Karpas-422 (cell line): ENCODE measurements around the gene APOH. TPM values are rescaled to one million over a fixed set of nuclear protein-coding genes. Genes with fewer than 3 reads are reported as not detected.

ENCODE experiments used
- DNase-seq: peaks from one replicate; pipeline ENCODE4 v3.0.0-alpha.2; 2015
- H2AFZ ChIP-seq: fragments of 200-600 bp; sonication (generic); 2 replicates; pipeline ENCODE4 v1.6.1; 2014; ENCODE audit warnings: antibody characterized with exemption, low read length, mixed read lengths
- H3K27ac ChIP-seq: fragments of 200-600 bp; sonication (generic); 2 replicates; pipeline ENCODE4 v1.5.1; 2014; ENCODE audit warnings: mild to moderate bottlenecking, low read length, moderate library complexity
- H3K27me3 ChIP-seq: fragments of 200-600 bp; sonication (generic); 2 replicates; pipeline ENCODE4 v1.6.1; 2014; ENCODE audit warnings: low read length, mixed read lengths
- H3K36me3 ChIP-seq: fragments of 200-600 bp; sonication (generic); 2 replicates; pipeline ENCODE4 v1.6.1; 2014; ENCODE audit warnings: low read length, mixed read lengths; ENCODE audit not compliant: insufficient read depth
- H3K4me1 ChIP-seq: fragments of 200-600 bp; sonication (generic); 2 replicates; pipeline ENCODE4 v1.6.1; 2014; ENCODE audit warnings: mild to moderate bottlenecking, low read length, mixed read lengths
- H3K4me2 ChIP-seq: fragments of 200-600 bp; sonication (generic); 2 replicates; pipeline ENCODE4 v1.6.1; 2014; ENCODE audit warnings: low read length, low read depth, mild to moderate bottlenecking; ENCODE audit not compliant: poor library complexity, severe bottlenecking
- H3K4me3 ChIP-seq: fragments of 200-600 bp; sonication (generic); 2 replicates; pipeline ENCODE4 v1.5.1; 2014; ENCODE audit warnings: mild to moderate bottlenecking, antibody characterized with exemption, low read length, mixed read lengths
- H3K79me2 ChIP-seq: fragments of 200-600 bp; sonication (generic); 2 replicates; pipeline ENCODE4 v1.6.1; 2014; ENCODE audit warnings: mild to moderate bottlenecking, low read length, mixed read lengths
- H3K9ac ChIP-seq: fragments of 200-600 bp; sonication (generic); 2 replicates; pipeline ENCODE4 v1.6.0; 2014; ENCODE audit warnings: low read length
- H3K9me2 ChIP-seq: fragments of 200-600 bp; sonication (generic), shearing (Covaris generic); replicated peaks from 2 replicates; pipeline ENCODE4 v1.6.0; 2014; ENCODE audit warnings: mild to moderate bottlenecking, low read length, moderate library complexity; ENCODE audit not compliant: insufficient read depth
- H3K9me3 ChIP-seq: fragments of 300-700, 200-600 bp; sonication (generic); 2 replicates; pipeline ENCODE4 v1.6.1; 2014; ENCODE audit warnings: low read length, mixed read lengths
- H4K20me1 ChIP-seq: fragments of 200-600 bp; sonication (generic); 2 replicates; pipeline ENCODE4 v1.6.1; 2014; ENCODE audit warnings: mild to moderate bottlenecking, antibody characterized with exemption, low read length, low read depth; ENCODE audit not compliant: insufficient read depth
- total RNA-seq: library from RNA; depleted of rRNA; stranded (reverse); fragments of >200 nt; shearing (Covaris generic); gene quantifications from 2 replicates; pipeline ENCODE4 v1.2.3, GENCODE V29; 2014; ENCODE audit warnings: low replicate concordance

APOH gene
- total RNA-seq, 1 experiment from 2014 or later, result not detected

DNA sequence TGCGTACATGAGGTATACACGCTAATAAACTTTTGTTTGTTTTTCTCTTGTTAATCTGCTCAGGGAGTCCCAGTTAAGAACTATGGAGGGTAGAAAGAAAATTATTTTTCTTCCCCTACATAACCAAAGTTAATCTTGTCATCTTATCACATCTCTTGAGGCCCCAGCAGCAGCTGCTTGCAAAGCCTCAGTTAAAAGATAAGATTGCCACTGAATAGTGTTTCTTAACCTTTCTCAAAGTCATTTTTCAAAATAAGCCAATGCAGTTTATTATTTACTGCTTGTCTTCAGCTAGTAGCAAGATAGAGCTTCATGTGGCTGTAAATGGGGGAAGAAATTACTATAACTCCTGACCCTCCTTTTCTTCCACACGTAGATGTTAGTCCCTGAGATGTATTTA, 21.5 kb upstream of the APOH start:
- Histone ChIP-seq H3K9me2 (no peaks in the 10 kb centered on the region), H3K27ac (no peak overlapping the region), H3K79me2 (no peaks in the 10 kb centered on the region), H2AFZ (no peak overlapping the region), H3K36me3 (no peaks in the 10 kb centered on the region), H3K4me3 (no peak overlapping the region), H3K9ac (no peak overlapping the region), H4K20me1 (no peaks in the 10 kb centered on the region), H3K27me3 (no peaks in the 10 kb centered on the region), H3K4me1 (peaks cover 10% of the 10 kb centered on the region), H3K4me2 (no peak overlapping the region), H3K9me3 (no peaks in the 10 kb centered on the region)
- no peak for DNase-seq

DNA sequence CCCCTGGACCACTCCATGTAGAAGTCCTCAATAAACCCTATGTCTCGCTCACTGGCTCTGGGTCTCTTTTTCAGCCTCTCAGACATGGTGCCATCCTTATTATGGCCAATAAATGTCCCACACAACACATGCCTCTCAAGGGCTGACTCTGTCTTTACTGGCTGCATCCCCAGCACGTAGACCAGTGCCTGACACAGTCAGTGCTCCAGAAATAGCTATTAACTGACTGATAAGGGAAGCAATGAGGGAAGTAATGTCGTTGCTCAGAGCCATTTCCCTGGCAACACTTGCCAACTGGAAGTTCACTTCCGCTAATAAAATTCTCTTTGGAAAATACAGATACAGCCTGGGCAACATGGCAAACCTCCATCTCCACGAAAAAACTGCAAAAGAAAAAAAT, 19.1 kb upstream of the APOH start:
- Histone ChIP-seq H3K9me2 (no peaks in the 10 kb centered on the region), H3K9ac (no peak overlapping the region), H4K20me1 (no peaks in the 10 kb centered on the region), H3K4me1 (peaks cover 5% of the 10 kb centered on the region; the same call in 1 of the 2 replicates), H3K36me3 (no peaks in the 10 kb centered on the region), H3K79me2 (no peaks in the 10 kb centered on the region), H3K27me3 (no peaks in the 10 kb centered on the region), H3K4me3 (no peak overlapping the region), H3K9me3 (no peaks in the 10 kb centered on the region), H2AFZ (no peak overlapping the region), H3K27ac (no peak overlapping the region), H3K4me2 (no peak overlapping the region)
- DNase-seq, result no peak

DNA sequence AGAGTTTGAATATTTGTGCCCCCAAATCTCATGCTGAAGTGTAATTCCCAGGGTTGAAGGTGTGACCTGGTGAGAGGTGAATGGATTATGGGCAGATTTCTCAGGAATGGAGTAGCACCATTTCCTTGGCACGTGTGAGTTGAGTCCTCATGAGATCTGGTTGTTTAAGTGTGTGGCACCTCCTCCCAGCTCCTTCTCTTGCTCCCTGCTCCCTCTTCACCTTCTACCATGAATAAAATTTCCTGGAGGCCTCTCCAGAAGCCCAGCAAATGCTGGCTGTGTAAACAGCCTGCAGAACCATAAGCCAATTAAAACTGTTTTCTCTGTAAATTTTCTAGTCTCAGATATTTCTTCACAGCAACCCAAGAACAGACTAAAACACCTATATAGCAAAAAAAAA, 12.6 kb upstream of the APOH start:
- H2AFZ ChIP-seq, result no peak overlapping the region
- H3K9me3 ChIP-seq, result no peaks in the 10 kb centered on the region
- no peak overlapping the region for H3K4me3 ChIP-seq
- 0 out of 2 replicates have a peak, but pooled peaks cover 3% of the 10 kb centered on the region for H4K20me1 ChIP-seq
- H3K4me1 ChIP-seq, result no peaks in the 10 kb centered on the region
- H3K27me3 ChIP-seq, result no peaks in the 10 kb centered on the region
- no peak overlapping the region for H3K27ac ChIP-seq
- no peak overlapping the region for H3K9ac ChIP-seq
- no peaks in the 10 kb centered on the region for H3K79me2 ChIP-seq
- DNase-seq, result no peak
- no peaks in the 10 kb centered on the region for H3K9me2 ChIP-seq
- H3K4me2 ChIP-seq, result no peak overlapping the region
- no peaks in the 10 kb centered on the region for H3K36me3 ChIP-seq

DNA sequence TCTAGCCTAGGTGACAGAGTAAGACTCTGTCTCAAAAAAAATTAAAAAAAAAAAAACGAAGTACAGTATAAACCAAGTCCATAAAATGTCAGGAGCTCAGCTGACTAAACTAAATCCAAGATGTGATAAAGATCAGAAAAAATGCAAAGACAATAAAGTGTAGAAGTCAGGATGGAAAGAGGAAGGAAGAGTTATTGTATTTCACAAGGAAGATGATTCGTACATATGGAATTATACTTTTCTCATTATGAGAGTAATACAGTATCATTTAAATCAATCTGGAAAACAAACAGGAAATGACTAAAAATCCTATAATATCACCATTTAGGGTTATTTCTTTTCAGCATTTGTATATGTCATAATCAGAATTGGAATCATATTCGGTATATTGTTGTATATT, 11.4 kb upstream of the APOH start:
- H3K9me2 ChIP-seq, result no peaks in the 10 kb centered on the region
- H3K9ac ChIP-seq, result no peak overlapping the region
- H3K4me3 ChIP-seq, result no peak overlapping the region
- no peak overlapping the region for H3K27ac ChIP-seq
- H3K79me2 ChIP-seq, result no peaks in the 10 kb centered on the region
- no peaks in the 10 kb centered on the region for H3K27me3 ChIP-seq
- H4K20me1 ChIP-seq, result 0 out of 2 replicates have a peak, but pooled peaks cover 3% of the 10 kb centered on the region
- DNase-seq, result no peak
- no peak overlapping the region for H3K4me2 ChIP-seq
- no peaks in the 10 kb centered on the region for H3K36me3 ChIP-seq
- H3K4me1 ChIP-seq, result no peaks in the 10 kb centered on the region
- H3K9me3 ChIP-seq, result no peaks in the 10 kb centered on the region
- H2AFZ ChIP-seq, result no peak overlapping the region

DNA sequence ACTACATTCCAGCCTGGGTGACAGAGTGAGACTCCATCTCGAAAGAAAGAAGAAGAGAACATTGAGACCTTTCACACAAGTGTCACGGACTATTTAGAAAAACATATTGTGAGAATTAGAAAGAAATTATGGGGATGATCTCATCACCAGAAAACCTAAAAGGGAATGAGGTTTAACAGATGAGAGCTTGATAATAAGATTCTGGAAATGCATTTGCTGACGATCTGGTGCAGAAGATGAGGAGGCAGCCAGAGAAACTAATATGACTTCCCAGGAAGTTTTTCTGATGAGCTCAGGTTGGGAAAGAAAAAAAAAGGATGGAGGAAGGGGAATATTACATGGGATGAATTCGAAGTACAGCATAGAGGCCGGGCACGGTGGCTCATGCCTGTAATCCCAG, 10.8 kb upstream of the APOH start:
- Histone ChIP-seq H3K79me2 (no peaks in the 10 kb centered on the region), H2AFZ (no peak overlapping the region), H3K4me3 (no peak overlapping the region), H4K20me1 (0 out of 2 replicates have a peak, but pooled peaks cover 3% of the 10 kb centered on the region), H3K36me3 (no peaks in the 10 kb centered on the region), H3K9me2 (no peaks in the 10 kb centered on the region), H3K27me3 (no peaks in the 10 kb centered on the region), H3K9ac (no peak overlapping the region), H3K4me1 (no peaks in the 10 kb centered on the region), H3K4me2 (no peak overlapping the region), H3K27ac (no peak overlapping the region), H3K9me3 (no peaks in the 10 kb centered on the region)
- no peak for DNase-seq

DNA sequence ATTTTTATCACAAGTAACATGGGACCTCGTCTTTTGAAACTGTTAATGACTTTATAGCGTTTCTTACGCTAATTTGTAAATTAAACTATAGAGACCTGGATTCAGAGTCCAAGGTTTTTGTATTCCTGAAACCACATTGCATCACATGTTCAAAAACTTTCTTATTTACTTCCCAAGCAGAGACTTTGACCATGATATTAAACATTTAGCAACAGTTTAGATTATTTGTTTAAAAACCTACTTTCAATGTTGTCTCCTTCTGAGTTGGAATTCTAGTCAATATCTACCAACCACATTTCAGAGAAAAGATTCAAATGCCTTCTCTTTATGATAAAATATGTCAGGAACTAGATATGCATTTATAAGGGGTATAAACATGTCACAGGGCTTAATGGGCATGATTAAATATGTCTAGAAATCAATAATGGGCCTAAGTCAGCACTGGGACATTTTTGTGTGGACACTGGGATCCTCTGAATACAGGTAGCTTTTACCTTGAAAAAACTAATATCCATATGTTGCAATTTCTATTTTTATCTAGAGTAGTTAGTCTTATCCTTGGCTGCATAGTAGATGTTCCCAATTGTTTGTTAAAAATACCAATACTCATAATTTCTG, 6.3 kb upstream of the APOH start:
- Histone ChIP-seq H3K27ac (no peak overlapping the region), H2AFZ (no peak overlapping the region), H3K9ac (no peak overlapping the region), H3K36me3 (no peaks in the 10 kb centered on the region), H3K9me2 (no peaks in the 10 kb centered on the region), H3K4me3 (no peak overlapping the region), H3K4me1 (no peaks in the 10 kb centered on the region), H3K79me2 (no peaks in the 10 kb centered on the region), H3K9me3 (no peaks in the 10 kb centered on the region), H3K4me2 (no peak overlapping the region), H3K27me3 (no peaks in the 10 kb centered on the region), H4K20me1 (0 out of 2 replicates have a peak, but pooled peaks cover 3% of the 10 kb centered on the region)
- DNase-seq, result no peak

DNA sequence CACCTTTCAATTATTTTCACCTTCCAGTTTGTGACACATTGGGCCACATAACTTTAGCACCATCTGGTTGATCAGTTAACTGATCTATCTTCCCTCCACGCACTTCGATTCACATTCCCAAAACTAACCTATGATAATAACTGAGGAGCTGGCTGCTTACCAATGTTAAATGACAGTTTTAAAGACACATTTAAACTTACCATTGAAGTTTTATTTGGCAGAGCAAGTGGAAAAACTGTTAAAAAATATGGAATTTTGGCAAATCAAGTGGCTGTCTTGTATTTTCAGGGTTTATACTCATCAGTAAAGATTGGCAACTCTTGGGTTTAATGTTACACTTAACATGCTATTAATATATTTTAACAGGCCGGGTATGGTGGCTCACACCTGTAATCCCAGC, 5.4 kb upstream of the APOH start:
- Histone ChIP-seq H3K27me3 (no peaks in the 10 kb centered on the region), H2AFZ (no peak overlapping the region), H4K20me1 (0 out of 2 replicates have a peak, but pooled peaks cover 3% of the 10 kb centered on the region), H3K27ac (no peak overlapping the region), H3K9ac (no peak overlapping the region), H3K4me1 (no peaks in the 10 kb centered on the region), H3K36me3 (no peaks in the 10 kb centered on the region), H3K79me2 (no peaks in the 10 kb centered on the region), H3K4me3 (no peak overlapping the region), H3K9me2 (no peaks in the 10 kb centered on the region), H3K4me2 (no peak overlapping the region), H3K9me3 (no peaks in the 10 kb centered on the region)
- no peak for DNase-seq

DNA sequence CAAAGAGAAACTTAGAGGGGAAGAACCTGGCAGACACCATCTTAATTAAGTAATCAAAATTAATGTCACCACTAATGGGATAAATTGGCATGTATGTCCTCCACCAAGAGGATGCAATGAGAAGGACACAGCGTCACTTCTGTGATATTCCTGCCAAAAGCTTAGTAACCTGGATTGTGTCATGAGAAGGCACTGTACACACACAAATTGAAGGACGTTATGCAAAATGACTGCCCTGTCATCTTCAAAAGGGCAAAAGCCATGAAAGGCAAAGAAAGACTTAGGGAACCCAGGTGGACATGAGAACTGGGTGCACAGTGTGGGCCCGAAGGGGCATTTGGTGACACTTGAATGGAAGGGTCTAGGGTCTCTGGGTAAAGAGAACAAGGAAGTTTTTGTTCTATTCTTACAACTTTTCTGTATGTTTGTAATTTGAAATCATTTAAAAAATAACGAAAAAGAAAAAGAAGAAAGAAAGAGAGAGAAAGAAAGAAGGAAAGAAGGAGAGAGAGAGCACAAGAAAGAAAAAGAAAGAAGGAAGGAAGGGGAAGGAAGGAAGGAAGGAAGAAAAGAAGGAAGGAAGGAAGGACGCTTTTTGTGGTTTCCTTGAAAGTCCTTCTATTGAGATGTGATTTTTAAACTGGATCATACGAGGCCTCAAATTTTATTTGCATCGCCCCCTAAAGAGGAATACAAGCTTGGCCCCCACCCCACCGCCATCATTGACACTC, 4.0 kb upstream of the APOH start:
- no peaks in the 10 kb centered on the region for H3K27me3 ChIP-seq
- H2AFZ ChIP-seq, result no peak overlapping the region
- no peaks in the 10 kb centered on the region for H3K36me3 ChIP-seq
- H3K27ac ChIP-seq, result no peak overlapping the region
- H3K9me2 ChIP-seq, result no peaks in the 10 kb centered on the region
- H3K4me3 ChIP-seq, result no peak overlapping the region
- H3K4me2 ChIP-seq, result no peak overlapping the region
- 0 out of 2 replicates have a peak, but pooled peaks cover 2% of the 10 kb centered on the region for H4K20me1 ChIP-seq
- H3K79me2 ChIP-seq, result no peaks in the 10 kb centered on the region
- H3K9me3 ChIP-seq, result no peaks in the 10 kb centered on the region
- H3K9ac ChIP-seq, result no peak overlapping the region
- no peaks in the 10 kb centered on the region for H3K4me1 ChIP-seq
- no peak for DNase-seq
